A549 (cell line): Measurements from ENCODE around the gene ASCL2. TPM values are rescaled to one million over a fixed set of nuclear protein-coding genes. Genes with fewer than 3 reads are reported as not detected.

Source experiments
- ATAC-seq, 2 experiments: fragments of 200-7000 bp in 1 of 2; fragments of >200 bp in 1 of 2; cut with Nextera tagmentation in 1 of 2; cut with Tn5 transposase in 1 of 2; 3 replicates each; pipeline versions ENCODE4 v1.8.0 to v1.9.1; 2018 to 2020; ENCODE audit warnings: mild to moderate bottlenecking in 1 of 2, moderate library complexity in 1 of 2
- CTCF ChIA-PET: fragments of 300-600 bp; sonication (Branson Sonifier 250); formaldehyde crosslinking; extraction: SDS; loops from one replicate; lab custom pipeline; 2021; ENCODE audit warnings: antibody characterized with exemption, inconsistent platforms; lab: Yijun Ruan, JAX
- POLR2A ChIA-PET: fragments of 350-600 bp; formaldehyde crosslinking; extraction: SDS; loops from one replicate; lab custom pipeline; 2021; ENCODE audit warnings: antibody characterized with exemption, inconsistent platforms; lab: Yijun Ruan, JAX
- DNase-seq, 2 experiments: peaks; one replicate each; pipeline versions ENCODE4 v3.0.0 to v3.0.0-alpha.2; 2011 to 2016; ENCODE audit warnings: low read depth in 1 of 2, low spot score in 1 of 2
- FAIRE-seq: peaks from 2 replicates; lab custom pipeline; 2011; peaks lifted over from hg19 to GRCh38; lab: Jason Lieb, UNC
- H3K27ac ChIP-seq, 2 experiments: fragments of >200 bp; sonication (Bioruptor Twin); formaldehyde crosslinking; 3 replicates each; pipeline ENCODE4 v1.5.1; 2016 to 2017
- H3K4me1 ChIP-seq: fragments of >200 bp; sonication (Bioruptor Twin); formaldehyde crosslinking; 3 replicates; pipeline ENCODE4 v1.6.1; 2016
- H3K4me2 ChIP-seq: fragments of >200 bp; sonication (Bioruptor Twin); formaldehyde crosslinking; 3 replicates; pipeline ENCODE4 v1.6.1; 2016
- H3K4me3 ChIP-seq: fragments of >200 bp; sonication (Bioruptor Twin); formaldehyde crosslinking; 3 replicates; pipeline ENCODE4 v1.5.1; 2016
- H3K9me3 ChIP-seq: fragments of >200 bp; sonication (Bioruptor Twin); formaldehyde crosslinking; 3 replicates; pipeline ENCODE4 v1.6.1; 2016
- ATOH8 ChIP-seq: fragments of 250-450 bp; sonication (Bioruptor Pico); IDR thresholded peaks from 2 replicates; pipeline ENCODE4 v1.5.0; 2020; ENCODE audit warnings: low read depth, mild to moderate bottlenecking, moderate library complexity
- CEBPB ChIP-seq, 2 experiments: fragments of >200 bp in 1 of 2; sonication (Bioruptor Twin) in 1 of 2; formaldehyde crosslinking in 1 of 2; IDR thresholded peaks; 2 replicates each; pipeline ENCODE4 v1.6.1; 2012 to 2016
- CHD4 ChIP-seq: fragments of 200-600 bp; sonication (generic); IDR thresholded peaks from 2 replicates; pipeline ENCODE4 v1.6.1; 2016; ENCODE audit warnings: antibody characterized with exemption, mild to moderate bottlenecking, borderline replicate concordance
- E2F6 ChIP-seq: IDR thresholded peaks from 2 replicates; pipeline ENCODE4 v1.6.1; 2012; ENCODE audit warnings: low read depth, borderline replicate concordance
- EHF ChIP-seq: fragments of 250-450 bp; sonication (Bioruptor Pico); IDR thresholded peaks from 2 replicates; pipeline ENCODE4 v1.5.0; 2020; ENCODE audit warnings: mild to moderate bottlenecking
- ESRRA ChIP-seq: fragments of 150-350 bp; IDR thresholded peaks from 2 replicates; pipeline ENCODE4 v1.6.1; 2014; ENCODE audit warnings: mild to moderate bottlenecking, low read length, borderline replicate concordance
- HES2 ChIP-seq: fragments of >200 bp; sonication (Bioruptor Twin); formaldehyde crosslinking; IDR thresholded peaks from 2 replicates; pipeline ENCODE4 v1.6.1; 2016
- JUNB ChIP-seq: fragments of >200 bp; sonication (Bioruptor Twin); formaldehyde crosslinking; IDR thresholded peaks from 2 replicates; pipeline ENCODE4 v1.6.1; 2016
- POLR2AphosphoS2 ChIP-seq: conservative IDR thresholded peaks from 2 replicates; pipeline ENCODE4 v1.6.1; 2012; ENCODE audit warnings: low read length, improper control_type of control experiment, inconsistent platforms
- RARB ChIP-seq: fragments of 250-450 bp; sonication (Bioruptor Pico); IDR thresholded peaks from 2 replicates; pipeline ENCODE4 v1.8.0; 2021; ENCODE audit warnings: mild to moderate bottlenecking, moderate library complexity
- SMC3 ChIP-seq: fragments of >200 bp; sonication (Bioruptor Twin); formaldehyde crosslinking; IDR thresholded peaks from 3 replicates; pipeline ENCODE4 v1.6.1; 2018; ENCODE audit warnings: inconsistent platforms
- SREBF2 ChIP-seq: fragments of 450-650 bp; IDR thresholded peaks from 2 replicates; pipeline ENCODE4 v1.6.1; 2014; ENCODE audit warnings: mild to moderate bottlenecking, moderate library complexity
- ZSCAN20 ChIP-seq: fragments of 250-450 bp; sonication (Bioruptor Pico); IDR thresholded peaks from 2 replicates; pipeline ENCODE4 v1.8.0; 2022; ENCODE audit warnings: mild to moderate bottlenecking, moderate library complexity
- WGBS: methylation state at CpG from one replicate; pipeline ENCODE4 v1.1.6; 2017; ENCODE audit errors: missing lambda C conversion rate; 5-methylcytosine and 5-hydroxymethylcytosine counted together
- polyA plus RNA-seq, 4 experiments: library from polyadenylated mRNA; depleted of rRNA in 3 of 4; stranded (reverse); fragments of >200 nt; fragmentation: RNase III in 1 of 4; extraction: RNeasy Plus Mini Kit Qiagen cat#74134 plus additional on column Dnase treatment in 1 of 4; gene quantifications; 2 replicates in 3 of 4; 3 replicates in 1 of 4; pipeline ENCODE4 v1.2.3, GENCODE V29; 2011 to 2017

The ASCL2 gene
- polyA plus RNA-seq, 2 of the 4 experiments (the other 2 are of a cell fraction): not detected

GRCh38 chr11:2268729-2269600 is 1.4 kb downstream of the ASCL2 start:
- no peak for DNase-seq
- no peaks in the 10 kb centered on the region for H3K9me3 ChIP-seq
- peak; percentile 44 to 53; a peak in 3 of 4 replicates for TF ChIP-seq CEBPB (IDR thresholded peaks at IDR 0.05)
- TF ChIP-seq E2F6: 0 out of 2 replicates have a peak, but pooled peaks have one; percentile 19
- no peak for TF ChIP-seq CHD4

GRCh38 chr11:2267851-2268728 is 2.3 kb downstream of the ASCL2 start:
- CTCF ChIA-PET: interaction anchor here (0.8 kb wide), 1 partner anchor 73 kb away, joined by 3 read pairs; no protein-coding TSS in a partner anchor
- FAIRE-seq (no peak), DNase-seq (no peak)

More at GRCh38 chr11:2268729-2269600, 1.4 kb downstream of the ASCL2 start:
- Histone ChIP-seq H3K4me3 (peak overlapping the region; percentile 52), H3K27ac (peak overlapping the region in 1 of 2 experiments; percentile 62; a peak in 3 of 6 replicates), H3K4me2 (peak overlapping the region; percentile 96), H3K4me1 (peaks cover 11% of the 10 kb centered on the region; the same call in 2 of the 3 replicates)
- CTCF ChIA-PET: interaction anchor here (0.8 to 1.8 kb wide), 5 partner anchors 18 to 156 kb away, joined by 3 to 4 read pairs (median 3); no protein-coding TSS in a partner anchor
- no peak for FAIRE-seq
- ATAC-seq: peak in 1 of 2 experiments; percentile 41; a peak in 3 of 6 replicates
- WGBS: 50% methylated on average over 1 of the region's 89 CpGs
- POLR2A ChIA-PET: no interaction called here

GRCh38 chr11:2267306-2267850 is 3.0 kb downstream of the ASCL2 start:
- CTCF ChIA-PET: interaction anchor here (0.8 kb wide), 1 partner anchor 72 kb away, joined by 3 read pairs; no protein-coding TSS in a partner anchor
- no peak for DNase-seq
- 75% methylated on average over 12 of the region's 12 CpGs for WGBS
- H3K4me1 ChIP-seq: peaks cover 11% of the 10 kb centered on the region; the same call in 2 of the 3 replicates
- TF ChIP-seq JUNB: no peak
- TF ChIP-seq, all 56 proteins: peak for 0
- POLR2A ChIA-PET: no interaction called here
- no peak for ATAC-seq
- Histone ChIP-seq H3K4me3 (no peak overlapping the region), H3K4me2 (no peak overlapping the region), H3K27ac (no peak overlapping the region), H3K9me3 (no peaks in the 10 kb centered on the region)
- FAIRE-seq: no peak

More at GRCh38 chr11:2267851-2268728, 2.3 kb downstream of the ASCL2 start:
- no peaks in the 10 kb centered on the region for H3K9me3 ChIP-seq
- POLR2A ChIA-PET: no interaction called here
- TF ChIP-seq ESRRA (no peak), SREBF2 (no peak), POLR2AphosphoS2 (no peak), EHF (CRISPR knock-in tag) (no peak), RARB (CRISPR knock-in tag) (no peak), ZSCAN20 (no peak), SMC3 (no peak), HES2 (no peak), ATOH8 (CRISPR knock-in tag) (no peak)
- TF ChIP-seq, all 56 proteins: peak for 0
- Histone ChIP-seq H3K27ac (no peak overlapping the region), H3K4me2 (peak overlapping the region; percentile 96; the same call in 2 of the 3 replicates), H3K4me3 (peak overlapping the region; percentile 52; the same call in 1 of the 3 replicates), H3K4me1 (peaks cover 11% of the 10 kb centered on the region; the same call in 2 of the 3 replicates)
- 74% methylated on average over 23 of the region's 26 CpGs for WGBS
- no peak for ATAC-seq
